Cerebellar nuclear complex (tissue), 1 donor: Measurements from ENCODE around the gene SERPINB13.

Source experiments
- DNase-seq, 2 experiments: peaks; one replicate each; lab custom pipeline; 2025; lab: John Stamatoyannopoulos, UW

Gene SERPINB13

DNA sequence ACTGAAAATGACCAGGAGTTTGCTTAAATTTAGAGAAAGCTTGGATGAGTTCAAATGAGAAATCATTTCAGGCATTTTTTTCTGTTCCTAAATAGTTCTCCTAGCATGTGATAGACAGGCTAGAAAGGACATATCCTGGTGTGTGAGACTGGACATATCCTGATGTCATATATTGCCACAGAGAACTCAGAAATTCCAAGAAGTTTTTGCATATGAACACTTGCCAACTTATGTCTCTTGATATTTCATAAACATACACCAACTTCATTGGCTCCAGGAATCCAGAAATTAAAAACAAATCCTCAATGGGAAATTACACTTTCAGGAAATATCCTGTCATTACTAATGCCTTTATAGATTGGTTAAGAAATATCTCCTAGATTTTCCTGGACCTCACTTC, 59.8 kb downstream of the SERPINB13 start:
- no peak for DNase-seq

DNA sequence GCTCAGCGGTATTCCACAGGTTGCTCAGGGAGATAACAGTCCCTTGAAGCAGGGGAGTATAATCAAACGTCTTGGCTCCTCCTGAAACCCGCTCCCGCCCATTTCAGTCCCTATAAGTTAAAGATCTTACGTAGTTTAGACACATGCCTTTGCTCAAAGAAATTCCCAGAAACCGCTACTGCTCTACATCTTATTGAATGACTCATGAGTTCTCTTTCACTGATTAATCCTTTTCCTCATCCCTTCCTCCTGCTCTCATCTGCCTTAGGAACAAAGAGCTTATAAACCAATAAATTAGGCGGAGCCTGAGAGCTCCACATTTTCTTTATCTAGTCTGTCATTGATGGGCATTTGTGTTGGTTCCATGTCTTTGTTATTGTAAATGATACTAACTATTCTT, 61.1 kb downstream of the SERPINB13 start:
- DNase-seq, result no peak
